ENCODE results near the gene PAM16.

Gene PAM16

DNA sequence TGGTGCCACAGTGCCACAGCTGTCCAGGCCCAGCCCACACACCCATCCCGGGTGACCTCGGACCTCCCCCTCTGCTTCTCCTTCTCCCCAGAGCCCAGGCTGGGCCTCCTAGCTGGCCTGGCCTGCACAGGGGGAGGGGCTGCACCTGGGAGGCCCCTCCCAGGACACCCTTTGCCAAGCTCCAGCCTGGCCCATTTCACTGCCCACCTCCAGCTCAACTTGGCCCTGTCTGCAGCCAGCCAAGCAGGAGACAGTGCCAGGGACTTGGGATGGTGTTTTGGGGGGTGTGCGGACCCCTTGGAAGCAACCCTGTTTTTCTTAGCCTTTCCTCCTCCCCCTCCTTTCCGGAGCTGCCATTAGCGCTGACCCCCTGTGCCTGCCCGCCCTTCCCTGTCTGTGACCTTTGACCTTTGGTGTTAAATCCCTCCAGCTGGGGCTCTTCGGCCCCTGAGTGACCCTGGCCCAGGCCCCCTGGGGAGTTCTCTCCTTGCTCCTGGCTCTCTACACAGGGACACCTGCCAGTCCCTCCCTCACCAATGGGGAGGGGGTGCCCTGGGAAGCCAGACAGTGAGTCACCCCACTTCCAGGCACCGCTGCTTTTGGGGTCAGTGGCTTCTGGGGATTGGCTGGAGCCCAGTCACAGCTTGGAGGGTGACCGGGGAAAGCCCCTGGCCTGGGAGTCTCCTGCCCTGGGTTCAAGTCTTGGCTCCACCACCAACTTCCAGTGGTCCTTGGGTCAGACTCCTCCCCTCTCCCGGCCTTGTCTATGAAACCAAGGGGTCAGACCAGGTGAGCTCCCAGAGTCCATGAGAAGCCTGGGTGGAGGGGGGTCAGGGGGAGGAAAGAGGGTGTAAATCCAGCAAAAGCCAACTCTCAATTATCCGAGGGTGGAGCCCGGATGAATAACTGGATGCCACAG is 33.3 kb downstream of the PAM16 start:
- DNase-seq = no peak

DNA sequence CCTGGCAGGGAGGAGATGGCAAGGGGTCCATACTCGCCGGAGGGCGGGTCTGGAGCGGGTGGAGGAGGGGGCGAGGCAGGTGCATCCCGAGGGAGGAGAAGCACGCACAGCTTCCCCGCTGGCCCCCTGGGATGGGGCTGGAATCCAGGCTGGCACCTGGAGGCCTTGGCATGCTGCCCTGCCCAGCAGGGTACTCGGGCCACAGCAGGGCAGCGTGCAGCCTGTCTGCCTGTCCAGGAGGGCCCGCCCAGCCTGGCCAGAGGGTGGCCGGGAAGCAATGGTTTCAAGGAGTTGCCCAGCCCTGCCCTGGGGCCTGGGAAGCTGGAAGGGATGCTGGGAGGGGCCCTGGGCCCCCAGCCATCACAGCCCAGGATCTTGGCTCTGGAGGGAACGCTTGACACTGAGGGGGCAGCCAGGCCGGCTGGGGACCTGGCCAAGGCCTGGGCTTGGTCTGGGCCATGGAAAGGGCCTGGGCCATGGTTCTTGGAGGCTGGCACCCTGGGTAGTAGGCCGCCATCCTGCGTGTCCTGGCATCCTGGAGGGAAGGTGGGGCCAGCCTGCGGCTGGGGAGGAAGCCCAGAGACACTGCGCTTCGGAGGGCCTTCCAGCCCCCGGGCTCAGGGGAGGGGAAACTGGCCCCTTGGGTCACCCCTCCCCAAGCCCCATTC is 34.1 kb downstream of the PAM16 start:
- DNase-seq = peak; percentile 49

DNA sequence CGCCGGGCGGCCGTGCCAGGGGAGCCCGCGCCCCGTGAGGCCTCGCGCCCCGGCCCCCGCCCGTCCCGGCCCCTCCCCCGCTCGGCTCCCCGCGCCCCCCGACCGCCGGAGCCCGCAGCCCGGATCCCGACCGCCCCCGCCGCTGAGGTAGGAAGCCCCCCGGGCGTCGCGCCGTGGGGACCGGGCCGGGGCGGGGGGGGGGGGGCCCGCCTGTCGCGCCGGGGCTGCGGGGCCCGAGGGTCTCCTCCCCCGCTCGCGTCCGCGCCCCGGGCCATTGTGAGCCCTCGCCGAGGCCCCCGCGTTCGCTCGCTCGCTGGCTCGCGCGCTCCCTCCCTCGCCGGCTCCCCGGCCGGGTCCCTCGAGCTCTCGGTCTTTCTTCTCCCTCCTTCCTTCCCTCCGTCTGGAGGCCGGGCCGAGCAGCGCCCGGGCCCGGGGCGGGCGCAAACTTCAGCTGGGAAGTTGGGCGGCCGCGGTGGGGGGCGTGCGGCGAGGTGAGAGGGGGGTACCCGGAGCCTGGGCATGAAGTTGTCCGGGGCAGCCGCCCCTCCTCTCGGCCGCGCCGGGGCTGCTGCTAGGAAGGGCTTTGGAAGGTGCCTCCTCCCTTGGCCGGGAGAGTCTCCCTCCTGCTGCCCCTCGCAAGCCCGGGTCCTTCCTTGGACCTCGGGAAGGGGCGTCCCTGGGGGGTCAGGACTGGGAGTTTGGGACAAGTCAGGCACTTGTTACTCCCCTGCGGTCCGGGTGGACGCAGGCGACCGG is 34.8 kb downstream of the PAM16 start:
- DNase-seq = peak; percentile 11

DNA sequence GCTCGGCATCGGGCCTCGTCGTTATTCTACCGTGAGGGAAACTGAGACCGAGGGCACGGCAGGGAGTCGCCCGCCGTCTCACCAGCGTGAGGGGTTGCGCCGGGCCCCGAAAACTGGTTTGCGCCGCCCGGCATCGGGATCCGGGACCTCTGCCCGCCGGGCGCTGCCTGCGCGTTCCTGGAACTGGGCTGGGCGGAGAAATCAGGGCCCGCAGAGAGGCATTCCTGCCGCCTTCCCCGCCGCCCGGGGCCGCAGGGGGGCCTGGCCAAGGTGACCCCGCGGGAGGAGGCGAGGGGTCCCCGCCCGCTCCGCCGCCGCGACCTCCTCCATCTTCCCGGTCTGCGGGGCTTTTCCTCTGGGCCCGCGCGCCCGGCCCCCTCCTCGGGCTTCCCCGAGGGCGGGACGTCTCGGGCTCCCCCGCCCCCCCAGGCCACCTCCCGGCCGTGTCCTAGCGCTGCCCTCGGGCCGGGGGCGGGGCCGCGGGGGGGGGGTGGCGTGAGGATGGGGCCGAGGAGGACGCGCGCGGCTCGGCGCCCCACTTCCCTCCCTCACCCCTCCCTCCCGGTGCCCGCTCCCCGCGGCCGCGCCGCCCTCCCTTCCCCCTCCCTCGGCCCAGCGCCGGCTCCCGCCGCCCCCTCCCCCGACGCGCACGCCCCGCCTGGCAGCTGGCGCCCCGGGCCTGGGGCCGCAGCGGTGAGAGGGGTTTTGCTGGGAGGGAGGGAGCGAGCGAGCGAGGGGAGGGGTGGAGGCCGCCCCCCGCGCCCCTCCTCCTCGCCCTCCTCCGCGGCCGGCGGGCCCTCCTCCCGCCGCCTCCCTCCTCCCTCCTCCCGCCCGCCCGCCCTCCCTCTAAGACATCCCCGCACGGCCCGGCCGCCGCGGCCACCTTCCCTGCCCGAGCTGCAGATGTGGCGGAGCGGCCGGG is 35.7 kb downstream of the PAM16 start, which contains the start of gene GLIS2:
TSS of gene GLIS2 (plus strand) at position 882 of the 922 bp plus-strand sequence. CDS start 16,214 bp downstream, outside the sequence.
- DNase-seq = peak; percentile 57

DNA sequence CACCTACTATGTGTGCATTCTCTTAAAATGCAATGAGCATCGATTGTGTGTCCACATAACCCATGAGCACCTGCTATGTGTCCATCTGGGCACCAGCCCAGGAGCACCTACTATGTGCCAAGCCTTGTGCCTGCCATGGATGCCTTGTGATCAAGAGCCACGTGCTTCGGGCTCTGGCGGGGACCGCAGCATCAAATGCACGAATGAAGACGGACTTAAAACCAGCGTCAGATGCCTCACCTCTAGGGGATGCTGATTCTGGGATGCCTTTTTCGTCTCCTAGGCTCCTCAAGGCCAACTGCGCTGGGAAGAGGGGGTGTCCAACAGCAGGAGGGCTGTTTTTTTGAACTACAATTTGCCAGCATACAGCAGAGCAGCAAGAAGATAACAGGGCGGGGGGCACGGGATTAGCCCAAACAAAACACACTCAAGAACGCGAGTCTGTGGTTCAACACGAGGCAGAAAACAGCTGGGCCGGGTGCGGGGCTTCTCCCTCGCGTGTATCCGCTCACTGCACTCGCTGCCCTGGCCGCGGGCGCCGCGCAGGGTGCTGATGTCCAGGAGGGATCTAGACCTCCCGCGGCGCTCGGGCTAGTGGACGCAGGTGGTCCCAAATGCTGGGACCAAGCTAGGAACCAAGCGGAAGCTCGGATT is 36.5 kb downstream of the PAM16 start:
- DNase-seq = no peak

DNA sequence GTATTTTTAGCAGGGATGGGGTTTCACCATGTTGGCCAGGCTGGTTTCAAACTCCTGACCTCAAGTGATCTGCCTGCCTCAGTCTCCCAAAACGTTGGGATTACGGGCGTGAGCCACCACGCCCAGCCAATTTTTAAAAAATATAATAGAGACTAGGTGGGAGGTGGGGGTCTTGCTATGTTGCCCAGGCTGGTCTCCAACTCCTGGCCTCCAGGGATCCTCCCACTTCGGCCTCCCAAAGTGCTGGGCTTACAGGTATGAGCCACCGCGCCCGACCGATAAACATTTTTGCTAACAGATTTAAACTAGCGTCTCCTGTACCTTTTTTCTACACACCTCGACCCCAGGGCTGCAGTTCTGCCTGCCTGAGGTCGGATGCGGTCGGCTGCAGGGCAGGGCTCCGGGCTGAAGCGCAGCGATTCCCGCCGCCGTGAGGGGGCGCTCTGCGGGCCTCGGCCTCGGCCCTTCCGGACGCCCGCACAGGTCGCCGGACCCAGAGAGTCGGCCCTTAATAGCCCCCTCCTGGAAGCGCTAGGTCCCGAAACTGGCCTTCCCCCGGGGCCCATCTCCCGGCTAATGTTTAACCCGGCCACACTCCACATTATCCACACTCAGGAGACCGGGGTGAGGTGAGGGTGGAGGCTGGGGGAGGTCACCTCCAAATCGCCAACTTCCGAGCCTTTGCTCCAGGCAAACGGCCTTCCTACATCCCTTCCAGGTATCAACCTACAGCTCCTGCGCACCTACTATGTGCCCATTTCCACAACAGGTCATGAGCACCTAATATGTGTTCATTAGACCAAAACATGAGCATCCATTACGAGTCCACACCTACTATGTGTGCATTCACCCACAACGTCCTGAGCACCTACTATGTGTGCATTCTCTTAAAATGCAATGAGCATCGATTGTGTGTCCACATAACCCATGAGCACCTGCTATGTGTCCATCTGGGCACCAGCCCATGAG is 37.3 kb downstream of the PAM16 start:
- DNase-seq = no peak

DNA sequence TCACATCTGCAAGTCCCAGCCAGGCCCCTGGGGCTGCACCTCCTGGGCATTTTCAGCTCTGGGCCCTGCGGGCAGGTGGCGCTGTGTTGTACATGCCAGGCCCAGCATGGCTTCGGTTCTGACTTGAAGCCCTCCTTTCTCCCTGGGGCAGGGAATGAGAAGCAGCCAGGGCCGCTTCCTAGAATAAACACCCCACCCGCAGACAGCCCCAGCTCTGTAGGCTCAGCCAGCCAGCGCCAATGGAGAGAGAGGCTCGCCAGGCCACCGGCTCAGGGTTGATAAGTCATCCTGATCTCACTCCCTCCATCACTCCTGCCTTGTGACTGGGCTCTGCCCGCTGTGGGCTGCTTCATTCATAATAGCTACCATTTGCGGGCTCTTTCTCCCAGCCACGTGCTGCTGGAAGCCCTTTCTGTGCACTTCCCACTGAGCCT is 41.3 kb downstream of the PAM16 start:
- DNase-seq = no peak

DNA sequence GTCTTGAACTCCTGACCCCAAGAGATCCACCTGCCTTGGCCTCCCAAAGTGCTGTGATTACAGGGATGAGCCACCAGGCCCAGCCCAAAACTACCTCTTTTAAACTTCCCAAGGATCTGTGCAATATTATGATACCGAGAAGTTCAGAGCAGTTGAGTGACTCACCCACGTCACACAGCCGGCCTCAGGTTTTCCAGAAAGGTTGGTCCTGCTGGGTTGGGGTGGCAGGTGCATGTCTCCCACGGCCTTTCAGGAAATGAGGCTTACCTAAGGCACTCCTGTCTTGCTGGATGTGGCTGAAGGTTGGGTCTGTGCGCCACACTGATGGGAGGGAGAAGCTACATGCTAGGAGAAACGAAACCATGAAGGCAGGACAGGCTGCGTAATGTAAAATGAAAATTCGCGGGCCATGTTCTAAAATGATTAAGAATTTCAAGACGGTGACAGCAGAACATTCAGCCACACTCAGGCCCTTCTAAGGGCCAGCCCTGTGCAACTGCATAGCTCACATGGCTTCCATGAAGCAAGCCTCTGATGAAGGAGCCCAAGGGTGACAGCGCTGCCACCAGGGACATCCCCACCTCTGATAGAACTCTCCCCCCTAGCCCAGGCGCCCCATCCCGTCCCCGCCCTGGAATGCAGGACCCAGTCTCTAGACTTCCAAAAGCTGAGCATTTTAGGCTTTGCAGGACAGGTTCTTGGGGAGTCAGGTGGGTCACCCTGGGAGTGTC is 41.9 kb downstream of the PAM16 start:
- DNase-seq = no peak

DNA sequence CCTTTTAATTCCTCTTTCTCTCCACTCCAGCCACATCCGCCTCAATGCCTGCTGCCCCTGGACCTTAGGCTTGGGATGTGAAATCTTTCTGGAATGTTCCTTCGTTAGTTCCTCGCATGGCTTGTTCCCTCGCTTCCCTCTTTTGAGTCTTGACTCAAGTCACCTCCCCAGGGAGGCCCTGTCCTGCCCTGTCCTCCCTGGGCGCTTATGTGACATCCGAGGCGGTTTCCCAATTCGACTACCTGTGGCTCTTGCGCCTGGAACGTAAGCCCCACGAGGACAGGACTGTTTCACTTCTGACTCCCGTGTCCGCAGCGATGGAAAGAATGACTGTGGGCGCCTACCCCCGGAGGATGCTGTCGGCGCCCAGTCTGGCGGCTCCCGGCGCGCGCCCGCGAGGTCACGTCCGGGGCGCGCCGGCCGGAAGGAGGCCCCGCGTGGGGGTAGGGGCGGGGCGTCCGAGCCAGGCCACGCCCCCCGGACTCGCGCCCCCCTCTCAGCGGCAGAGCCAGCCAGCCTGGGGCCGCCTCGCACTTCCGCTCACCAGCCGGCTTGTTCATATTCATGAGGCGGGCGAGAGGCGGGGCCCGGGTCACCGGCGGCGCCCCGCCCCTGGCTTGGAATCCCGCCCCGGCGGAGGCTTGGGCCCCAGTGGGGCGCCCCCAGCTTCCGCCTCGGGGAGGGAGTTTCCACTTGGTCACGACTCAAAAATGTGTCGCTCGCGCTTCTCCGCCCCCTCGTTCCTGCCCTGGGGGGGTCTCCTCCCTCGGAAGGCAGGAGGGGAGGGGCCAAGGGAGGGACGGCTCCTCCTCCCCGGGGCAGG is 43.7 kb downstream of the PAM16 start:
- DNase-seq = no peak

DNA sequence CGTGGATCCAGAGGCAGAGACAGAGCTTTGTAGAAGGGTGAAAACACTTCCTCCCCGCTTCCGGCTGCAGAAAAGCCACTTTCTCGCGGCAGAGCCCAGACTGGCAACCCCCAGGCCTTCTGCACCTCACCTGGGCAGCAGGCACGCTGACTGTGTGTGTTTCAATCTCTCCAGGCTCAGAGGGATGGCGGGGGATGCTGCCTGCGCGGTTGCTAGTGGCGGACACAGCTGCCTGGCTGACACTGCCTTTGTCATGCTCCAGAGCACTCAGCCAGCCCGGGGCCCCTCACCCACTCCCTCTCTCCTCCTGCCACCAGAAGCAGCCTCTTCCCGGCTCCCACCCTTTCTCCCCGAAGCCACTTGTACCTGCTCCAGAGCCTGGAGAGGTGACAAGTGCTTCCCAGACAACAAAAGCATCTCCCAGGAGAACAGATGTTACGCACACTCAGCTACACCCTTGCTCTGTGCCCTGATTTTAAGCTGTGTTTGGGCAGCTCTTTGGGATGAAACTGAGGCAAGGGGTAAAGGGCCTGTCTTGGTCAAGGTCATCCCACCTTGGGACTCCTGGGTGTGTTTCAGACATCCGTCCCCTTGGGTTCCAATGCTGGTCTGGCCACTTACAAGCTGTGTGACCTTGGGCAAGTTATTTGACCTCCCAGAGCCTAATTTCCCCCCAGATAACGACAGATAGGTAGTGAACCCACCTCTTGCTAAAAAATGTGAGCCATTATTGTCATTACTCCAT is 44.5 kb downstream of the PAM16 start:
- DNase-seq = peak; percentile 47

DNA sequence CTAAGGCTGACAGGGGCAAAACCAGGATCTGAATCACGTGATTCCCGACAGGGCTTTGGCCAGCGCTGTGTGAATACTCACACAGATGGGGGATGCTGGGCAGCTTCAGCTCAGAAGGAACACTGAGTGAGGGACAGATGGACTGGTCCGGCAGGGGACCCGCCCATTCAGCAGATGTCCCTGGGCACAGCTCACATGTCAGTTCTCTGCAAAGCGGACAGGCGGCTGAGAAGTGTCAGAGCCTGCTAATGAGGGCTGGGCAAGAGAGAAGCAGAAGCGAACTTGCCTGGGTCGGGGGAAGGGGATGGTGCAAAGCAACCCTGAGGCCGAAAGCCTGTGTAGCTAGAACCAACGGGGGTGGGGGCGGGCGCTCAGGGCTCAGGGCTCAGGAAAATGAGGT is 47.1 kb downstream of the PAM16 start:
- DNase-seq = no peak

DNA sequence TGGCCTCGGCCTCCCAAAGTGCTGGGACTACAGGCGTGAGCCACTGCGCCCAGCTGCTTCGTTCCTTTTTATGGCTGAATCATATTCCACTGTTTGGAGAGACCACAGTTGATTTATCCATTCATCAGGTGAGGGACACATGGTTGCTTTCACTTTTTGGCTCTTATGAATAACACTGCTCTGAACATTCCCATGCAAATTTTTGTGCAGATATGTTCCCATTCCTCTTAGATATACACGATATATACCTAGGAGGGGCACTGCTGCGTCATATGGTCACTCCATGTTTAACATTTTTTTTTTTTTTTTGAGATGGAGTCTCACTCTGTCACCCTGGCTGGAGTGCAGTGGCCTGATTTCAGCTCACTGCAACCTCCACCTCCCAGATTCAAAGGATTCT is 49.2 kb downstream of the PAM16 start:
- no peak for DNase-seq

DNA sequence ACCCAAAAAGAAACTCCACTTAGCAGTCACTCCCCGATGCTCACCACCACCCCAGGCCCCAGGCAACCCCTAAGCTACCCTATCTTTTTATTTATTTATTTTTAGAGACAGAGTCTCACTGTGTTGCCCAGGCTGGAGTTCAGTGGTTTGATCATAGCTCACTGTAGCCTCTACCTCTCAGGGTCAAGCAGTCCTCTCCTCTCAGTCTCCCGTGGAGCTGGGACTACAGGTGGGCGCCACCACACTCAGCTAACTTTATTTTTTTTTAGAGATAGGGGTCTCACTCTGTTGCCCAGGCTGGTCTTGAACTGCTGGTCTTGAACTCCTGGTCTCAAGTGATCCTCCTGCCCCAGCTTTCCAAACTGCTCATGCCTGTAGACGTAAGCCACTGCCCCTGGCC is 49.9 kb downstream of the PAM16 start:
- DNase-seq = no peak

DNA sequence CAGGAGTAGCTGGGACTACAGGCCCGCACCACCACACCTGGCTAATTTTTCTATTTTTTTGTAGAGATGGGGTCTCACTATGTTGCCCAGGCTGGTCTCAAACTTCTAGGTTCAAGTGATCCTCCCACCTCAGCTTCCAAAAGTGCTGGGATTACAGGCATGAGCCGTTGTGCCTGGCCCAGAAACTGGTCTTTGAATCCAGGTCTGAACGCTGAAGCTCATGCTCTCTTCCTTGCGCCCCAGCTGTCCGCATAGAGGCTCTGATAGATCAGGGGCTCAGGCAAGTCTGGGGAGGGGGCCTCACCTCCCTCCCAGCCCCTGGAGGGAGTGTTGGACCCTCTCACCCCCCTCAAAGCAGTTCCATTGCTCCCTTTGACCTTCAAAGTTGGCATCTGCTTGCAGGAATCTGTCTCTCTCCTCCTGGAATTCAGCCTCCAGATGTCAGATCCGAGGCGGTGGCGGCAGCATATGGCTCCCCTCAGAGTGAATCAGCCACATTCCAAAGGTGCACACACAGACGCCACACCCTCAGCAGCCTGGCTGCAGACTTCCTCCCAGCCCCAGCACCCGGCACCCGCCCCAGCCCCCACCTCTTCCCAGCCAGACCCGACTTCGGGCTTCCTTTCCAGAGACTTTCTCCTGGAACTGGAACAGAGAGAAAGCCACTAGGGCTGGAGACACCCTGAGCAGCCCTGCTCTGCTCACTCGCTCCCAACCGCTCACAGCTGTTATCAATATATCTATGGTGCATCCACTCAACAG is 52.2 kb downstream of the PAM16 start:
- DNase-seq = no peak

DNA sequence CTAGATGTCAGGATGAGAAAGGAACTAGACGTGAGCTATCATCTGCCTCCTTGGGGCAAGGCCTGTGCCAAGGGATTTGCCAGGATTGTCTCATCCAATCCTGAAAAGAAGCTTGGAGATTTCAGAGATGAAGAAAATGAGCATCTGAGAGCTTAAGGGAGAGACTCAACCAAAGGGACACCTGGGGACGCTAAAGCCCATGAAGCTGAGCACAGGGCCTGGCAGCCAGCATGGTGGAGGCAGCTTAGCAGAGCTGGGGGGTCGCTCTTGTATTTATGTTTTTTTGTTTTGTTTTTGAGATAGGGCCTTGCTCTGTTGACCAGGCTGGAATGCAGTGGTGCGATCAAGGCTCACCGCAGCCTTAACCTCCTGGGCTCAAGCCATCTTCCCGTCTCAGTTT is 53.6 kb downstream of the PAM16 start:
- DNase-seq = no peak

DNA sequence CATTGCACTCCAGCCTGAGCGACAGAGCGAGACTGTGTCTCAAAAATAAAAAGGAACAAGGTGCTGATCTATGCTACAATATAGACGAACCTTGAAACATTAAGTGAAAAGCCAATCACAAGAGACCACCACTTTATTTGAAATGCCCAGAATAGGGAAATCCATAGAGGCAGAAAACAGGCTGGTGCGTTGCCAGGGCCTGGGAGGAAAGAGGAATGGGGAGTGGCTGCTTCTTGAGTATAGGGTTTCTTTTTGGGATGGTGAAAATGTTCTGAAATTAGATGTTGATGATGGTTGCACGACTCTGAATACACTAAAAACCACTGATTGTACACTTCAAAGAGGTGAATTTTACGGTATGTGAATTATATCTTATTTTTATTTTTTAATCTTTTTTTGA is 55.5 kb downstream of the PAM16 start:
- DNase-seq = no peak

DNA sequence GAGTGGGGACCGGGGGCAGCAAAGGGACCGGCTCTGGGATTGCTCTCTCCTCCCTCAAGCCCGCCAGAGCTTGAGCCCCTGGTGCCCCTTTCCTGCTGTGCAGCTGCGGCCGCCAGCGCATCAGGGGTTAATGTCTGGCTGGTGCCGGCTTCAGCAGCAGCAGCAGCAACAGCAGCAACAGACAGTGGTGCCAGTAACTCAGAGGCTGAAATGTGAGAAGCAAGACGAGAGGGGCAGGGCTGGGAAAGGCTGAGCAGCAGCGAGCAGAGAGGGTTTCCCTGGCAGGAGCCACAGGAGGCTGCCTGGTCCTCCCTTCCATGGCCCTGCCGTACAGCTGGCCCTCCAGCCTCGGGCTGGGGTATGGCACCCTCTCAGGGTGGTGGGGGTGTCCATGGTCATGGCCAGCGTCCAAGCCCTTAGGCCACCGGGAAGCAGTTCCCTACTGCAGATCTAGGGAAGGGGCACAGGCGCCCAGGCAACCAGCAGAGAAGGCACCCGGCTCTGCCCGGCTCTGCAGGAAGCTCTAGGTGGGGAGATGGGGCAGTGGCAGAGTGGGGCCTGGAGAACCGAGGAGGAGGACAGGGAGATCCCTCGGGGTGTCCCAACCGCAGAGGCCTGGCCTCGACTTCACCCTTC is 57.2 kb downstream of the PAM16 start:
- peak; percentile 47 for DNase-seq
